ENCODE results near the gene RGS4.

The RGS4 gene

GRCh38 chr1:163094182-163094581, 25.0 kb downstream of the RGS4 start:
- no peak overlapping the region for H3K27ac ChIP-seq (ENCODE audit: low read depth in 2 of 2, low read length in 2 of 2)
- H3K4me1 ChIP-seq (ENCODE audit: control insufficient read depth in 2 of 2, insufficient read depth in 2 of 2, low read length in 2 of 2), result no peaks in the 10 kb centered on the region
- H3K9ac ChIP-seq (ENCODE audit: low read depth in 1 of 2, low read length in 2 of 2), result no peak overlapping the region

GRCh38 chr1:163094589-163094988, 25.4 kb downstream of the RGS4 start:
- H3K36me3 ChIP-seq (ENCODE audit: control insufficient read depth in 2 of 2, insufficient read depth in 2 of 2, low read length in 2 of 2), result no peaks in the 10 kb centered on the region
- no peak overlapping the region for H3K4me3 ChIP-seq (ENCODE audit: low read length in 2 of 2)
- H3K4me1 ChIP-seq (ENCODE audit: control insufficient read depth in 2 of 2, insufficient read depth in 2 of 2, low read length in 2 of 2), result no peaks in the 10 kb centered on the region
- no peaks in the 10 kb centered on the region for H3K9me3 ChIP-seq (ENCODE audit: control insufficient read depth in 2 of 2, low read length in 2 of 2)
- H3K27me3 ChIP-seq (ENCODE audit: control insufficient read depth in 2 of 2, insufficient read depth in 2 of 2, low read length in 2 of 2), result no peaks in the 10 kb centered on the region
- no peak overlapping the region for H3K27ac ChIP-seq (ENCODE audit: low read depth in 2 of 2, low read length in 2 of 2)
- no peak overlapping the region for H3K9ac ChIP-seq (ENCODE audit: low read depth in 1 of 2, low read length in 2 of 2)

More at GRCh38 chr1:163094182-163094581, 25.0 kb downstream of the RGS4 start:
- H3K27me3 ChIP-seq (ENCODE audit: control insufficient read depth in 2 of 2, insufficient read depth in 2 of 2, low read length in 2 of 2), result no peaks in the 10 kb centered on the region
- no peak overlapping the region for H3K4me3 ChIP-seq (ENCODE audit: low read length in 2 of 2)
- no peaks in the 10 kb centered on the region for H3K36me3 ChIP-seq (ENCODE audit: control insufficient read depth in 2 of 2, insufficient read depth in 2 of 2, low read length in 2 of 2)
- H3K9me3 ChIP-seq (ENCODE audit: control insufficient read depth in 2 of 2, low read length in 2 of 2), result no peaks in the 10 kb centered on the region

- Histone ChIP-seq H3K27ac (ENCODE audit: low read depth in 2 of 2, low read length in 2 of 2) (no peak overlapping the region), H3K4me1 (ENCODE audit: control insufficient read depth in 2 of 2, insufficient read depth in 2 of 2, low read length in 2 of 2) (no peaks in the 10 kb centered on the region), H3K4me3 (ENCODE audit: low read length in 2 of 2) (no peak overlapping the region), H3K27me3 (ENCODE audit: control insufficient read depth in 2 of 2, insufficient read depth in 2 of 2, low read length in 2 of 2) (no peaks in the 10 kb centered on the region), H3K9me3 (ENCODE audit: control insufficient read depth in 2 of 2, low read length in 2 of 2) (no peaks in the 10 kb centered on the region), H3K36me3 (ENCODE audit: control insufficient read depth in 2 of 2, insufficient read depth in 2 of 2, low read length in 2 of 2) (no peaks in the 10 kb centered on the region), H3K9ac (ENCODE audit: low read depth in 1 of 2, low read length in 2 of 2) (no peak overlapping the region)
These were observed 26.1 kb downstream of the RGS4 start for GRCh38 chr1:163095213-163095612.

GRCh38 chr1:163102590-163102989, 33.4 kb downstream of the RGS4 start:
- Histone ChIP-seq H3K9me3 (ENCODE audit: control insufficient read depth in 2 of 2, low read length in 2 of 2) (no peaks in the 10 kb centered on the region), H3K27me3 (ENCODE audit: control insufficient read depth in 2 of 2, insufficient read depth in 2 of 2, low read length in 2 of 2) (no peaks in the 10 kb centered on the region), H3K27ac (ENCODE audit: low read depth in 2 of 2, low read length in 2 of 2) (no peak overlapping the region), H3K36me3 (ENCODE audit: control insufficient read depth in 2 of 2, insufficient read depth in 2 of 2, low read length in 2 of 2) (no peaks in the 10 kb centered on the region), H3K4me1 (ENCODE audit: control insufficient read depth in 2 of 2, insufficient read depth in 2 of 2, low read length in 2 of 2) (no peaks in the 10 kb centered on the region), H3K9ac (ENCODE audit: low read depth in 1 of 2, low read length in 2 of 2) (no peak overlapping the region), H3K4me3 (ENCODE audit: low read length in 2 of 2) (no peak overlapping the region)

GRCh38 chr1:163104385-163105099, 35.4 kb downstream of the RGS4 start:
- H3K9me3 ChIP-seq (ENCODE audit: control insufficient read depth in 2 of 2, low read length in 2 of 2), result no peaks in the 10 kb centered on the region
- no peak overlapping the region for H3K9ac ChIP-seq (ENCODE audit: low read depth in 1 of 2, low read length in 2 of 2)
- H3K27ac ChIP-seq (ENCODE audit: low read depth in 2 of 2, low read length in 2 of 2), result no peak overlapping the region
- no peak overlapping the region for H3K4me3 ChIP-seq (ENCODE audit: low read length in 2 of 2)
- H3K27me3 ChIP-seq (ENCODE audit: control insufficient read depth in 2 of 2, insufficient read depth in 2 of 2, low read length in 2 of 2), result no peaks in the 10 kb centered on the region
- no peaks in the 10 kb centered on the region for H3K36me3 ChIP-seq (ENCODE audit: control insufficient read depth in 2 of 2, insufficient read depth in 2 of 2, low read length in 2 of 2)
- no peaks in the 10 kb centered on the region for H3K4me1 ChIP-seq (ENCODE audit: control insufficient read depth in 2 of 2, insufficient read depth in 2 of 2, low read length in 2 of 2)

- Histone ChIP-seq H3K4me1 (ENCODE audit: control insufficient read depth in 2 of 2, insufficient read depth in 2 of 2, low read length in 2 of 2) (no peaks in the 10 kb centered on the region), H3K4me3 (ENCODE audit: low read length in 2 of 2) (no peak overlapping the region), H3K27me3 (ENCODE audit: control insufficient read depth in 2 of 2, insufficient read depth in 2 of 2, low read length in 2 of 2) (no peaks in the 10 kb centered on the region), H3K36me3 (ENCODE audit: control insufficient read depth in 2 of 2, insufficient read depth in 2 of 2, low read length in 2 of 2) (no peaks in the 10 kb centered on the region), H3K9me3 (ENCODE audit: control insufficient read depth in 2 of 2, low read length in 2 of 2) (no peaks in the 10 kb centered on the region), H3K9ac (ENCODE audit: low read depth in 1 of 2, low read length in 2 of 2) (no peak overlapping the region), H3K27ac (ENCODE audit: low read depth in 2 of 2, low read length in 2 of 2) (no peak overlapping the region)
These were observed 37.3 kb downstream of the RGS4 start for GRCh38 chr1:163106364-163106987.

- Histone ChIP-seq H3K27me3 (ENCODE audit: control insufficient read depth in 2 of 2, insufficient read depth in 2 of 2, low read length in 2 of 2) (no peaks in the 10 kb centered on the region), H3K9me3 (ENCODE audit: control insufficient read depth in 2 of 2, low read length in 2 of 2) (no peaks in the 10 kb centered on the region), H3K9ac (ENCODE audit: low read depth in 1 of 2, low read length in 2 of 2) (no peak overlapping the region), H3K36me3 (ENCODE audit: control insufficient read depth in 2 of 2, insufficient read depth in 2 of 2, low read length in 2 of 2) (no peaks in the 10 kb centered on the region), H3K27ac (ENCODE audit: low read depth in 2 of 2, low read length in 2 of 2) (no peak overlapping the region), H3K4me1 (ENCODE audit: control insufficient read depth in 2 of 2, insufficient read depth in 2 of 2, low read length in 2 of 2) (no peaks in the 10 kb centered on the region), H3K4me3 (ENCODE audit: low read length in 2 of 2) (no peak overlapping the region)
These were observed 38.5 kb downstream of the RGS4 start for GRCh38 chr1:163107655-163108054.

GRCh38 chr1:163115887-163116286, 46.7 kb downstream of the RGS4 start:
- no peaks in the 10 kb centered on the region for H3K4me1 ChIP-seq (ENCODE audit: control insufficient read depth in 2 of 2, insufficient read depth in 2 of 2, low read length in 2 of 2)
- H3K27me3 ChIP-seq (ENCODE audit: control insufficient read depth in 2 of 2, insufficient read depth in 2 of 2, low read length in 2 of 2), result no peaks in the 10 kb centered on the region
- H3K4me3 ChIP-seq (ENCODE audit: low read length in 2 of 2), result no peak overlapping the region
- H3K9ac ChIP-seq (ENCODE audit: low read depth in 1 of 2, low read length in 2 of 2), result no peak overlapping the region
- no peaks in the 10 kb centered on the region for H3K36me3 ChIP-seq (ENCODE audit: control insufficient read depth in 2 of 2, insufficient read depth in 2 of 2, low read length in 2 of 2)
- no peaks in the 10 kb centered on the region for H3K9me3 ChIP-seq (ENCODE audit: control insufficient read depth in 2 of 2, low read length in 2 of 2)
- H3K27ac ChIP-seq (ENCODE audit: low read depth in 2 of 2, low read length in 2 of 2), result no peak overlapping the region

GRCh38 chr1:163119707-163120106, 50.5 kb downstream of the RGS4 start:
- Histone ChIP-seq H3K27ac (ENCODE audit: low read depth in 2 of 2, low read length in 2 of 2) (no peak overlapping the region), H3K4me1 (ENCODE audit: control insufficient read depth in 2 of 2, insufficient read depth in 2 of 2, low read length in 2 of 2) (no peaks in the 10 kb centered on the region), H3K4me3 (ENCODE audit: low read length in 2 of 2) (no peak overlapping the region), H3K27me3 (ENCODE audit: control insufficient read depth in 2 of 2, insufficient read depth in 2 of 2, low read length in 2 of 2) (no peaks in the 10 kb centered on the region), H3K9ac (ENCODE audit: low read depth in 1 of 2, low read length in 2 of 2) (no peak overlapping the region), H3K9me3 (ENCODE audit: control insufficient read depth in 2 of 2, low read length in 2 of 2) (no peaks in the 10 kb centered on the region), H3K36me3 (ENCODE audit: control insufficient read depth in 2 of 2, insufficient read depth in 2 of 2, low read length in 2 of 2) (no peaks in the 10 kb centered on the region)

GRCh38 chr1:163120372-163120771, 51.2 kb downstream of the RGS4 start:
- Histone ChIP-seq H3K36me3 (ENCODE audit: control insufficient read depth in 2 of 2, insufficient read depth in 2 of 2, low read length in 2 of 2) (no peaks in the 10 kb centered on the region), H3K9ac (ENCODE audit: low read depth in 1 of 2, low read length in 2 of 2) (no peak overlapping the region), H3K9me3 (ENCODE audit: control insufficient read depth in 2 of 2, low read length in 2 of 2) (no peaks in the 10 kb centered on the region), H3K4me1 (ENCODE audit: control insufficient read depth in 2 of 2, insufficient read depth in 2 of 2, low read length in 2 of 2) (no peaks in the 10 kb centered on the region), H3K27me3 (ENCODE audit: control insufficient read depth in 2 of 2, insufficient read depth in 2 of 2, low read length in 2 of 2) (no peaks in the 10 kb centered on the region), H3K4me3 (ENCODE audit: low read length in 2 of 2) (no peak overlapping the region), H3K27ac (ENCODE audit: low read depth in 2 of 2, low read length in 2 of 2) (no peak overlapping the region)

Data from mucosa of rectum (tissue), 2 donors.